Hypothalamus (tissue), 51 donors: Measurements from ENCODE around the gene OR5A1.

Source experiments
- DNase-seq, 51 donors: peaks; one replicate each; lab custom pipeline; 2025; lab: John Stamatoyannopoulos, UW

Gene OR5A1

DNA sequence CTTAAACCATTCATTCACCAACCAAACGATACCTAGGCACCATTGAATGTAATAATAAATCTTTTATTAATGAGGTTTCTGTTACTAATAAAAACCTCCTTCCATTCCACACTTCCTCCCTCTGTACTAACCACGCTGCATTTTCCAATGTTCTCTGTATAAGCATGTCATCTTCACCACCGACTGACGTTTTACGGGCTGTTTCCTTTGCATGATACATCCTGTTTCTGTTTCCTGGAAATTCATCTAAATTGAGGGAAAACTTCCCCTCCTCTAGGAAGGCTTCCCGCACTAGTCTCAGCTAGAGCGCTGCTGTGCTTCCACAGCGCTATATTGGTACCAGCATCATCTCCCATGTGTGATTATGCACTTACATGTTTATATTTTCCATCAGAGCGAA is 38.9 kb downstream of the OR5A1 start:
- no peak for DNase-seq

DNA sequence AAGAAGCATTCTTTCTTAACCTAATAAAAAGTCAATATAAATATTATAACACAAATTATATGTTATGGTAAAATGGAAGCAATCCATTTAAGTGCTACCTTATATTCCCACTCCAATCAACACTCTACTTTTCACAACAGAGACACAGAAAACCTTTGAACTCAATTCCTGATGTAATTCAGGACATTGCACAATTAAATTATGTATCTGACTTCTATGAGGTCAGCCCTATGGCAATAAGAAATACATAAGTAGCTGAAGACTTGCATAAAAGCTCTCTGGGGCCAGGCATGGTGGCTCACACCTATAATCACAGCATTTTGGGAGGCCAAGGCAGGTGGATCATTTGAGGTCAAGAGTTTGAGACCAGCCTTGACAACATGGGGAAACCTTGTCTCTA is 43.6 kb downstream of the OR5A1 start:
- DNase-seq = no peak

DNA sequence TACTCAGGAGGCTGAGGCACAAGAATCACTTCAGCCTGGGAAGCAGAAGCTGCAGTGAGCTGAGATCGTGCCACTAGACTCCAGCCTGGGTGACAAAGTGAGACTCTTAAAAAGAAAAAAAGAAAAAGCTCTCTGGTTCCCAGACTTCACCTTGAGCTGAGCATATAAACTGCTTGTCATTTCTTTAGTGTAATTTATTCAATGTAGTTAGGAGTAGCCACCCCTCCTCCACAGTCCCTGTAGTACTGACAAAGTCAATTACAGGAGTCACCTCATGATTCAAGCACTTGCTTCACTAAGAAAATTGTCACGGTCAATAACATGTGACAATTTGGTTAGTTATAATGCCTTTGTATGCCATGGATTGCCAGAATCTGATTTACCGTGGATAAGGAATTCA is 44.1 kb downstream of the OR5A1 start:
- DNase-seq = no peak
